T-helper 1 cell treated with Interleukin-12 subunit alpha and Interleukin-12 subunit beta and Interleukin-4 antibody, amounts not matched to agents 30 ng/mL and 1 ng/mL, for 36 hours (primary cell): ENCODE results near the gene BASP1. TPM values are rescaled to one million over a fixed set of nuclear protein-coding genes. Genes with fewer than 3 reads are reported as not detected.

Experiments
- intact Hi-C: fragments of 100-400 bp; cut with micrococcal nuclease; formaldehyde crosslinking; loops from one replicate; pipeline ENCODE4 v1.15.1; 2024
- total RNA-seq: library from RNA; stranded (reverse); gene quantifications from 2 replicates; pipeline ENCODE4 v1.2.3, GENCODE V29; 2022

The BASP1 gene, protein sequence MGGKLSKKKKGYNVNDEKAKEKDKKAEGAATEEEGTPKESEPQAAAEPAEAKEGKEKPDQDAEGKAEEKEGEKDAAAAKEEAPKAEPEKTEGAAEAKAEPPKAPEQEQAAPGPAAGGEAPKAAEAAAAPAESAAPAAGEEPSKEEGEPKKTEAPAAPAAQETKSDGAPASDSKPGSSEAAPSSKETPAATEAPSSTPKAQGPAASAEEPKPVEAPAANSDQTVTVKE
- total RNA-seq, result 0.98 and 1.0 TPM in 2 replicates

DNA sequence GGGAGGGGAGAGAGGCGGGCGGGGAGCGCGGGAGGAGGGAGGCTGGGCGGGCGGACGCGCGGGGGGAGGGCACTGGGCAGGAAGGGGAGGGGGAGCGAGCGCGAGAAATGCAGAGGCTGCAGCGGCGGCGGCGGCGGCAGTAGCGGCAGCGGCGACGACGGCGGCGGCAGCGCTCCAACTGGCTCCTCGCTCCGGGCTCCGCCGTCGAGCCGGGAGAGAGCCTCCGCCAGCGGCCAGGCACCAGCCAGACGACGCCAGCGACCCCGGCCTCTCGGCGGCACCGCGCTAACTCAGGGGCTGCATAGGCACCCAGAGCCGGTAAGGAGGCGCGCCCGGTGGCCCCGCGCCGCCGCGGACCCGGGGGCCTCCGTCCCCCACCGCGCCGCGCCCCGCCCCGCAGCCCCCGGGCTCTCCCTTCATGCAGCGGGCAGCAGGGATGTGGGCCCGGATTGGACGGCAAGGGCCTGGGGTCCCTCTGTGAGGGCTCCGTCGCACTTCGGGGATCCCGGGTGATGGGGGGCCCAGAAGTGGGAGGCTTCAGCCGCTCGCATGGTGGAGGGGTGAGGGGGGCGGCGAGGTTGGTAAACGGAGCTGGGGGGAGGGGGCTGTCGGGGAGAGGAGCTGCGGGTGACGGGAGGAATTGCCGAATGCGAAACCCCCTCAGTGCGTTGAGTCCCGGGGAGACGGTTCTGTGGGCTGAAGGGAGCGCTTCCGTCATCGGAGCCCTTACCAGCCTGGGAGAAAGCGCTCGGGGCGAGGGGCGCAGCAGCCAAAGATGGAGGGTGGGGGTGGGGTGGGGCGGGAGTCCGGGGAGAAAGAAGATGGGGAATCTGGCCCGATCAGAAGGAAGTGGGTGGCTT lies at the start of gene BASP1:
BASP1 (plus strand) TSS at position 139 of the 860 bp plus-strand sequence. CDS start 57,586 bp downstream, outside the sequence.
- intact Hi-C loops, result loop anchor here (2.0 kb wide), 1 partner anchor 1481 kb away; no protein-coding TSS in a partner anchor

- intact Hi-C loops, result no loop called here
Observed at GRCh38 chr5:17169507-17169906, 47.9 kb upstream of the BASP1 start.

- intact Hi-C loops, result no loop called here
Observed at GRCh38 chr5:17172791-17173190, 44.6 kb upstream of the BASP1 start.

- intact Hi-C loops, result no loop called here
Observed at GRCh38 chr5:17174965-17175364, 42.5 kb upstream of the BASP1 start.

- intact Hi-C loops, result no loop called here
Observed at GRCh38 chr5:17177501-17178372, 39.7 kb upstream of the BASP1 start.

DNA sequence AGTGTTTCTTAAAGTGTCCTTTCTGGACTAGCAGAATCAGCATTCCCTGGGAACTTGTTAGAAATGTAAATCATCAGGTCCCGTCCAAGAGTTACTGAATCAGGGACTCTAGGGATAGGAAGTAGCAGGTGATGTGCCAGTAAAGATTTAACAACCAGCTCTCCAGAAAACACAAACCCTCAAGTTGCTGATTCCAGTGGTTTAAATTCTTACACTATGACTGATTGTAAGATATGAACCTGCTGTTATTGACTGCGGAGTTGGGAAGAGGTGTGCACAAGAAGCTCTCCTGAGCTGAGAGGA lies 39.1 kb upstream of the BASP1 start:
- intact Hi-C loops, result no loop called here

DNA sequence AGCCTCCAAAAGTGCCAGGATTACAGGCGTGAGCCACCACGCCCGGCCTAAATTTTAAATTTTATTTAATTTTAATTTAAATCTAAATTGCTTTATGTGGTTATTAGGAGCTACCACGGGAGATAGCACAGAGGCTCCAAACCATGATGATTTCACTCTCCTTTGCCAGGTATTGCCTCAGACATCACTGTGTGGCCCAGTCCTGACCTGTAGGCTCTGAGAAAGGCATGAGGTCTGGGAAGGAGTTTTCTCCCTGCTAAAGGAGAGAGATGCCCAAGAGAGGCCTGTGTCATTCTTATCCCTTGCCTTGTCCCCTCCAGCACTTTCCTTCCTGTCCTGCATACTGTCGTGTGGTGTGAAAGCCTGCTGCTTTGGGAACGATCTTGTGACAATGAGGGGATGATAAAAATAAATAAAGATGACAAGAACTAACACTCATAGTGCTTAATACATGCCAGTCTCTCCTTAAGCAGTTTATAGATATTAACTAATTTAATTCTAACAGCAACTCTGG lies 37.0 kb upstream of the BASP1 start:
- intact Hi-C loops, result no loop called here

- intact Hi-C loops, result no loop called here
Observed at GRCh38 chr5:17180864-17181723, 36.3 kb upstream of the BASP1 start.

- intact Hi-C loops, result no loop called here
Observed at GRCh38 chr5:17182494-17182893, 34.9 kb upstream of the BASP1 start.

DNA sequence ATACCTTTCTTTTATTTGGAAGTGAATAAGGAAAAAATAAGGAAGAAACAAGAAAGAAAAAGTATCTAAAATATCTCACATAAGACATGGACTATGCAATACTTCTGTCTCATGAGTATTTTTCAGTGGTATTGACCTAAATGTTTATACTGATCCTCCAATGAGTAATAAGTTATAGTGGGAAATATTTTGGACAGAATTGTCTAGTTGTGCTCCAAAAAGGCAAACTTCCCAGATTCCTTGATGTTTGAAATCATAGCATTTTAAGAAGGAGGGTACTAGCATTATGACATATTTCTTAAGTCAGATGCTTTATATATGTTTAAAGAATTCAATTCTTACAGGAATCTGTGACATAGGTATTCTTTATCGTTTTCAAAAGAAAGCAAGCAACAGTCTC lies 34.5 kb upstream of the BASP1 start:
- intact Hi-C loops, result no loop called here

- intact Hi-C loops, result no loop called here
Observed at GRCh38 chr5:17183831-17184230, 33.6 kb upstream of the BASP1 start.

DNA sequence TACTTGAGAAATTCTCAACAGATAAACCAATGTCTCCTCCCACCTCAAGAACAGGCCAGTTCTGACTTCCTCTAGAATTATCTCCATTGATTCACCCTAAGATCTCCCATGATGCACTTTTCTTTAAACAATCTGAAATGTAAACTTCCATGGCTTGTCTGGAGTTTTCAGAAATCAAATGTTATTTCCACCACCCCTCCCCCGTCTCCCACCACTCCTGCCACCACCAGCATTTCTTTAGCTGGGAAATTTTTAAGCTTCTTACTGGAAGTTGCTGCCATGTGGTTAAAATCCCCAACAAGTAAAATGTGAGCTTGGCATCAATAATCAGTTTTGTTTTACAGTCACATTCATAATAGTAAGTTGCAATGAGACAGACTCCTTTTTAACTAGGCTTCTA lies 32.8 kb upstream of the BASP1 start:
- intact Hi-C loops, result no loop called here

DNA sequence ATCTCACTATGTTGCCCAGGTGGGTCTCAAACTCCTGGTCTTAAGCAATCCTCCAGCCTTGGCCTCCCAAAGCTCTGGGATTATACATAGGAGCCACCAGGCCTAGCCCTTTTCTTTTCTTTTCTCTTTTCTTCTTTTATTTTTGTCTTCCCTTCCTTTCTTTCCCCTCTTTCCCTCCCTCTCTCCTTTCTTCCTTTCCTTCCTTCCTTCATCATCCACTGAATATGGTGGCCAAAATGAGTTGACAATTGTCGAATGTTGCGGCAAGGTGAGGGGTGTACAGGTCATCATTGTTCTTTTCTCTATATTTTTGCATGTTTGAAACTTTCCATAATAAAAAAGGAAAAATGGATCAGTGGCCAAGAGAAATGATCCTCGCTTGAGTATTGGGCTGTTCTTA lies 32.1 kb upstream of the BASP1 start:
- intact Hi-C loops, result no loop called here

DNA sequence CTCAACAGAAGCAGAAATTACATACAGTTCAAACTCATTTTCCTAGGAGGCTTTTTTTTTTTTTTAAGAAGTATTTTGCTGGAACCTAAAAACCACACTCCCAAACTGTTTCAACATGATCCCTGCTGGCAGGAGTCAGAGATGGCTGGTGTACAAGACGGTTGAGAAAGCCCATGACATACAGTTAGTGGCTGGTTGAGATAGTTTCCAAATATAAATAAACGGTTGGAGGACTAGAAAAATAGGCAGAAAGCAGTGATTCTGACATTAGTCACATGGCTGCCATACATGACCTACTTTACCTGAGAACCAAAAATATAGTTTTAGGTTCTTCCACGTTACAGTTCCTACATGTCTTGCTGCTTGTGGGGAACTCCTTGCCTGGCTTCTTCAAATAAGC lies 31.7 kb upstream of the BASP1 start:
- intact Hi-C loops, result no loop called here

DNA sequence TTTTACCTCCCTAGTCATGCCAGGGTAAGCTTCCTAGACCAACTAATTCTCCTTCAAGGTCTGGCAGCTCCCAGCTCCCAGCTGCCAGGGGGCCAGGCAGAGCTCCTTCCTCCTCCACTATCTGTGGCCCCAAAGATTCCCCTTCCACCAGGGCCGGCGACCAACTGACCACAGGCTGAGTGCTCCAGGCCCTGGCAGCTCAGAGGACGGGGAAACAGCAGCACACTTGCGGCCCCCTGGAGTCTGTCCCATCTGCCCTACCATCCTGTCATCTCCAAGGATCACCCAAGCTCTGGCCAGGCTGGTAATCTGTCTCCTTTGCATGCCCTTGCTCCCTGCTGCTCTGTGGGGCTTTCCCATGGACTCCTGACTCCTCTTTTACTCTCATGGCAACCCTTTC lies 31.2 kb upstream of the BASP1 start:
- intact Hi-C loops, result no loop called here

DNA sequence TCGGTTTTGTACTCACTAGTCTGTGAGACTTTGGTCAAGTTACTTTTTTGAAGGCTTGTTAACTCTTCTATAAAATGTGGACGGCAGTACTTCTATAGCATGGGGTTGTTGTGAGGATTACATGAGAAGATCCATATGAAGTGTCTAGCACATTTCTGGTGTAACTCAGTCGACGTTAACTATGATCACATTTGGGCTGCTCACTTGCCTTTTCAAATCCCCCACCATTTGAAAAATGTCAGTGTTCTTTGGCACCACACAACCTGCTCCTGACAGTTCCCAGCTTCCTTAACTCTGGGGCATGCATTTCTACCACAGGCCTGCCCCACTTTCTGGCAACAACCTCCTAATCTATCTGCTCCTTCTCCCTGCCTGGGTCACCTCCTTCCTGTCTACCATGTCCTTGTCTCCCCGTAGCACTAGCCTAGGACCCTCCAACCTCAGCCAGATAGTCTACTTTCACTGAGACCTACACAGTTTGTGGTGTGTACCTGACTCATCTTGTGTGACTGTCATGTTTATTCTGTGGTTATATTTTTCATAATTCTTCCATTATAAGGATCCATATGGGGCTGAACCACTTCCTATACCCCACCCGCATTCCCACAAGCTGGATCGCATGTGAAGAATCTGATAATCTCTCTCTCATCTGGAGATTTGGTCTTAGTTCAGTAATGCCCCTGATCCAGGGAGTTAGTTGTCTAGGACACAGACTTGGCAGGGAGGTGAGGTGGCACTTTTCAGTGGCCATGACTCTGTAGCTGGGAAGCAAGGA lies 30.2 kb upstream of the BASP1 start:
- intact Hi-C loops, result no loop called here

GRCh38 chr5:17187786-17188170 lies 29.7 kb upstream of the BASP1 start:
- intact Hi-C loops, result no loop called here

GRCh38 chr5:17189381-17190036 lies 27.9 kb upstream of the BASP1 start:
- intact Hi-C loops, result loop anchor here (1.0 kb wide), 2 partner anchors 398 to 700 kb away; no protein-coding TSS in a partner anchor

- intact Hi-C loops, result loop anchor here (1.0 kb wide), 1 partner anchor 399 kb away; no protein-coding TSS in a partner anchor
Observed at GRCh38 chr5:17190242-17190778, 27.1 kb upstream of the BASP1 start.
